HepG2 (cell line): ENCODE measurements around the gene CBX2. TPM values are rescaled to one million over a fixed set of nuclear protein-coding genes. Genes with fewer than 3 reads are reported as not detected.

Source experiments
- CAMTA2 ChIP-seq: sonication (generic); formaldehyde crosslinking; IDR thresholded peaks from 2 replicates; pipeline ENCODE4 v1.4.0; 2020; ENCODE audit warnings: mild to moderate bottlenecking, missing genetic modification reagents, borderline replicate concordance
- IRX3 ChIP-seq: sonication (generic); formaldehyde crosslinking; IDR thresholded peaks from 2 replicates; pipeline ENCODE4 v1.8.1; 2023; ENCODE audit warnings: mild to moderate bottlenecking, low read depth, missing genetic modification reagents, borderline replicate concordance
- SCMH1 ChIP-seq: sonication (generic); formaldehyde crosslinking; IDR thresholded peaks from 2 replicates; pipeline ENCODE4 v1.9.0; 2021; ENCODE audit warnings: missing genetic modification reagents, mild to moderate bottlenecking, borderline replicate concordance
- ZBTB3 ChIP-seq: sonication (generic); formaldehyde crosslinking; IDR thresholded peaks from 2 replicates; pipeline ENCODE4 v1.4.0; 2020; ENCODE audit warnings: low read depth, mild to moderate bottlenecking, moderate library complexity, missing genetic modification reagents, borderline replicate concordance
- ZBTB38 ChIP-seq: sonication (generic); formaldehyde crosslinking; IDR thresholded peaks from 2 replicates; pipeline ENCODE4 v1.5.1; 2020; ENCODE audit warnings: mild to moderate bottlenecking, missing genetic modification reagents
- polyA plus RNA-seq, 8 experiments: library from polyadenylated mRNA; depleted of rRNA in 3 of 8; stranded (reverse) in 7 of 8; unstranded in 1 of 8; fragments of >200 nt; fragmentation: Illumina TruSeq in 4 of 8; extraction: Trizol in 4 of 8; gene quantifications; 2 replicates each; pipeline versions ENCODE4 v1.2.1 to v1.2.3, GENCODE V29; 2011 to 2016; ENCODE audit warnings: low read depth in 4 of 8, missing spikeins in 1 of 8, mixed read lengths in 1 of 8; ENCODE audit not compliant: insufficient read depth in 1 of 8
- total RNA-seq, 5 experiments: library from RNA; depleted of rRNA; stranded (reverse); fragments of >200 nt; fragmentation: Illumina TruSeq; extraction: Trizol; gene quantifications; 2 replicates each; pipeline ENCODE4 v1.2.3, GENCODE V29; 2016; ENCODE audit warnings: low read depth in 1 of 5
- TF ChIP-seq, protein P1 (sequence below): IDR thresholded peaks from 2 replicates; pipeline ENCODE4 v1.6.1; 2016; ENCODE audit warnings: low read depth, missing genetic modification reagents, missing compliant biosample characterization
- TF ChIP-seq, protein P2 (sequence below): sonication (generic); formaldehyde crosslinking; IDR thresholded peaks from 2 replicates; pipeline ENCODE4 v1.4.0; 2020; ENCODE audit warnings: missing genetic modification reagents, borderline replicate concordance
- TF ChIP-seq, protein P3 (sequence below): sonication (generic); formaldehyde crosslinking; IDR thresholded peaks from 2 replicates; pipeline ENCODE4 v1.4.0; 2020; ENCODE audit warnings: missing genetic modification reagents, borderline replicate concordance
- TF ChIP-seq, protein P4 (sequence below): sonication (generic); formaldehyde crosslinking; IDR thresholded peaks from 2 replicates; pipeline ENCODE4 v1.4.0; 2020; ENCODE audit warnings: missing genetic modification reagents, mild to moderate bottlenecking, borderline replicate concordance
- TF ChIP-seq, protein P5 (sequence below): sonication (generic); formaldehyde crosslinking; IDR thresholded peaks from 2 replicates; pipeline ENCODE4 v1.8.0; 2022; ENCODE audit warnings: missing genetic modification reagents, low read depth, mild to moderate bottlenecking, borderline replicate concordance

Gene CBX2
- total and polyA plus RNA-seq, 2 of the 13 experiments (the other 11 are each of a cell fraction or from before 2014, with no cell fraction given): 14.5 to 31.1 TPM

DNA sequence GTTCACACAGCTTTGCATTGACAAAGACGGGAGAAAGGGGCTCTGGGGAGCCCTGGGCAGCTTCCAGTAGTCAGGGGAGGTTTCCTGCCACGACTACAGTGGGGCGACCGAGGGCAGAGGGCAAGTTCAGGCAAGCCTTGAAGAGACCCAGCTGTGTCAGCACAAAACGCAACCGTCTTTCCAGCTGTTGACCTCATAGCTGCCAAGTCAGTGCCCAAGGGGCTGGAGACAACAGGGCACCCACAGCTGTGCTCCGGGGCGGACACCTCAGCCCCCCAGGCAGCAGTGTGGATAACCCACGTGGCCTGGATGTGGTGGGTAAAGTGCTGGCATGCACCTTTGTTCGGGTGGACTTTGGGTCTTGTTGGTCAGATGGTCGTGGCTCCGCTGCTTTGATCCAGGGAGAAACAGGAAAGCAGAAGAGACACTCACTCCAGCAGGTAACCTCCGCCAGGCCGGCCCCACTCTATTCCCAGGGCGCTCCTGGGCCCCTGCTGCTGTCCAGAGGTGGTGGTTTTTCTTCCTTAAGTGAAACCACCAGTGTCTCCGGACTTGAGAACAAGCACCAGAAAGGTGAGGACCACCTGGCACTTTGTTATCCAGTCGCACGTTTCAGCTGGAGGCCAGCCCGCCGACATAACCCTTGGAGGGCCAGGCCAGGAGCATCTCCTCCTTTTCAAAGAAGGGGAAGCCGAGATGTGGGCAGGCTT lies 17.6 kb upstream of the CBX2 start (continued):
- TF ChIP-seq, protein P1, sequence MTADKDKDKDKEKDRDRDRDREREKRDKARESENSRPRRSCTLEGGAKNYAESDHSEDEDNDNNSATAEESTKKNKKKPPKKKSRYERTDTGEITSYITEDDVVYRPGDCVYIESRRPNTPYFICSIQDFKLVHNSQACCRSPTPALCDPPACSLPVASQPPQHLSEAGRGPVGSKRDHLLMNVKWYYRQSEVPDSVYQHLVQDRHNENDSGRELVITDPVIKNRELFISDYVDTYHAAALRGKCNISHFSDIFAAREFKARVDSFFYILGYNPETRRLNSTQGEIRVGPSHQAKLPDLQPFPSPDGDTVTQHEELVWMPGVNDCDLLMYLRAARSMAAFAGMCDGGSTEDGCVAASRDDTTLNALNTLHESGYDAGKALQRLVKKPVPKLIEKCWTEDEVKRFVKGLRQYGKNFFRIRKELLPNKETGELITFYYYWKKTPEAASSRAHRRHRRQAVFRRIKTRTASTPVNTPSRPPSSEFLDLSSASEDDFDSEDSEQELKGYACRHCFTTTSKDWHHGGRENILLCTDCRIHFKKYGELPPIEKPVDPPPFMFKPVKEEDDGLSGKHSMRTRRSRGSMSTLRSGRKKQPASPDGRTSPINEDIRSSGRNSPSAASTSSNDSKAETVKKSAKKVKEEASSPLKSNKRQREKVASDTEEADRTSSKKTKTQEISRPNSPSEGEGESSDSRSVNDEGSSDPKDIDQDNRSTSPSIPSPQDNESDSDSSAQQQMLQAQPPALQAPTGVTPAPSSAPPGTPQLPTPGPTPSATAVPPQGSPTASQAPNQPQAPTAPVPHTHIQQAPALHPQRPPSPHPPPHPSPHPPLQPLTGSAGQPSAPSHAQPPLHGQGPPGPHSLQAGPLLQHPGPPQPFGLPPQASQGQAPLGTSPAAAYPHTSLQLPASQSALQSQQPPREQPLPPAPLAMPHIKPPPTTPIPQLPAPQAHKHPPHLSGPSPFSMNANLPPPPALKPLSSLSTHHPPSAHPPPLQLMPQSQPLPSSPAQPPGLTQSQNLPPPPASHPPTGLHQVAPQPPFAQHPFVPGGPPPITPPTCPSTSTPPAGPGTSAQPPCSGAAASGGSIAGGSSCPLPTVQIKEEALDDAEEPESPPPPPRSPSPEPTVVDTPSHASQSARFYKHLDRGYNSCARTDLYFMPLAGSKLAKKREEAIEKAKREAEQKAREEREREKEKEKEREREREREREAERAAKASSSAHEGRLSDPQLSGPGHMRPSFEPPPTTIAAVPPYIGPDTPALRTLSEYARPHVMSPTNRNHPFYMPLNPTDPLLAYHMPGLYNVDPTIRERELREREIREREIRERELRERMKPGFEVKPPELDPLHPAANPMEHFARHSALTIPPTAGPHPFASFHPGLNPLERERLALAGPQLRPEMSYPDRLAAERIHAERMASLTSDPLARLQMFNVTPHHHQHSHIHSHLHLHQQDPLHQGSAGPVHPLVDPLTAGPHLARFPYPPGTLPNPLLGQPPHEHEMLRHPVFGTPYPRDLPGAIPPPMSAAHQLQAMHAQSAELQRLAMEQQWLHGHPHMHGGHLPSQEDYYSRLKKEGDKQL (CRISPR knock-in tag): 0 out of 2 replicates have a peak, but pooled peaks have one; percentile 47
- TF ChIP-seq ZBTB38 (CRISPR knock-in tag) (peak; percentile 100), ZBTB3 (CRISPR knock-in tag) (peak; percentile 88), IRX3 (CRISPR knock-in tag) (no peak), CAMTA2 (CRISPR knock-in tag) (no peak), SCMH1 (CRISPR knock-in tag) (no peak)
- TF ChIP-seq, protein P2, sequence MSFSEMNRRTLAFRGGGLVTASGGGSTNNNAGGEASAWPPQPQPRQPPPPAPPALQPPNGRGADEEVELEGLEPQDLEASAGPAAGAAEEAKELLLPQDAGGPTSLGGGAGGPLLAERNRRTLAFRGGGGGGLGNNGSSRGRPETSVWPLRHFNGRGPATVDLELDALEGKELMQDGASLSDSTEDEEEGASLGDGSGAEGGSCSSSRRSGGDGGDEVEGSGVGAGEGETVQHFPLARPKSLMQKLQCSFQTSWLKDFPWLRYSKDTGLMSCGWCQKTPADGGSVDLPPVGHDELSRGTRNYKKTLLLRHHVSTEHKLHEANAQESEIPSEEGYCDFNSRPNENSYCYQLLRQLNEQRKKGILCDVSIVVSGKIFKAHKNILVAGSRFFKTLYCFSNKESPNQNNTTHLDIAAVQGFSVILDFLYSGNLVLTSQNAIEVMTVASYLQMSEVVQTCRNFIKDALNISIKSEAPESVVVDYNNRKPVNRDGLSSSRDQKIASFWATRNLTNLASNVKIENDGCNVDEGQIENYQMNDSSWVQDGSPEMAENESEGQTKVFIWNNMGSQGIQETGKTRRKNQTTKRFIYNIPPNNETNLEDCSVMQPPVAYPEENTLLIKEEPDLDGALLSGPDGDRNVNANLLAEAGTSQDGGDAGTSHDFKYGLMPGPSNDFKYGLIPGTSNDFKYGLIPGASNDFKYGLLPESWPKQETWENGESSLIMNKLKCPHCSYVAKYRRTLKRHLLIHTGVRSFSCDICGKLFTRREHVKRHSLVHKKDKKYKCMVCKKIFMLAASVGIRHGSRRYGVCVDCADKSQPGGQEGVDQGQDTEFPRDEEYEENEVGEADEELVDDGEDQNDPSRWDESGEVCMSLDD (CRISPR knock-in tag): peak; percentile 68; the same call in 1 of the 2 replicates
- TF ChIP-seq, protein P3, sequence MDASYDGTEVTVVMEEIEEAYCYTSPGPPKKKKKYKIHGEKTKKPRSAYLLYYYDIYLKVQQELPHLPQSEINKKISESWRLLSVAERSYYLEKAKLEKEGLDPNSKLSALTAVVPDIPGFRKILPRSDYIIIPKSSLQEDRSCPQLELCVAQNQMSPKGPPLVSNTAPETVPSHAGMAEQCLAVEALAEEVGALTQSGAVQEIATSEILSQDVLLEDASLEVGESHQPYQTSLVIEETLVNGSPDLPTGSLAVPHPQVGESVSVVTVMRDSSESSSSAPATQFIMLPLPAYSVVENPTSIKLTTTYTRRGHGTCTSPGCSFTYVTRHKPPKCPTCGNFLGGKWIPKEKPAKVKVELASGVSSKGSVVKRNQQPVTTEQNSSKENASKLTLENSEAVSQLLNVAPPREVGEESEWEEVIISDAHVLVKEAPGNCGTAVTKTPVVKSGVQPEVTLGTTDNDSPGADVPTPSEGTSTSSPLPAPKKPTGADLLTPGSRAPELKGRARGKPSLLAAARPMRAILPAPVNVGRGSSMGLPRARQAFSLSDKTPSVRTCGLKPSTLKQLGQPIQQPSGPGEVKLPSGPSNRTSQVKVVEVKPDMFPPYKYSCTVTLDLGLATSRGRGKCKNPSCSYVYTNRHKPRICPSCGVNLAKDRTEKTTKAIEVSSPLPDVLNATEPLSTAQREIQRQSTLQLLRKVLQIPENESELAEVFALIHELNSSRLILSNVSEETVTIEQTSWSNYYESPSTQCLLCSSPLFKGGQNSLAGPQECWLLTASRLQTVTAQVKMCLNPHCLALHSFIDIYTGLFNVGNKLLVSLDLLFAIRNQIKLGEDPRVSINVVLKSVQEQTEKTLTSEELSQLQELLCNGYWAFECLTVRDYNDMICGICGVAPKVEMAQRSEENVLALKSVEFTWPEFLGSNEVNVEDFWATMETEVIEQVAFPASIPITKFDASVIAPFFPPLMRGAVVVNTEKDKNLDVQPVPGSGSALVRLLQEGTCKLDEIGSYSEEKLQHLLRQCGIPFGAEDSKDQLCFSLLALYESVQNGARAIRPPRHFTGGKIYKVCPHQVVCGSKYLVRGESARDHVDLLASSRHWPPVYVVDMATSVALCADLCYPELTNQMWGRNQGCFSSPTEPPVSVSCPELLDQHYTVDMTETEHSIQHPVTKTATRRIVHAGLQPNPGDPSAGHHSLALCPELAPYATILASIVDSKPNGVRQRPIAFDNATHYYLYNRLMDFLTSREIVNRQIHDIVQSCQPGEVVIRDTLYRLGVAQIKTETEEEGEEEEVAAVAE (CRISPR knock-in tag): peak; percentile 71; the same call in 1 of the 2 replicates
- TF ChIP-seq, protein P4, sequence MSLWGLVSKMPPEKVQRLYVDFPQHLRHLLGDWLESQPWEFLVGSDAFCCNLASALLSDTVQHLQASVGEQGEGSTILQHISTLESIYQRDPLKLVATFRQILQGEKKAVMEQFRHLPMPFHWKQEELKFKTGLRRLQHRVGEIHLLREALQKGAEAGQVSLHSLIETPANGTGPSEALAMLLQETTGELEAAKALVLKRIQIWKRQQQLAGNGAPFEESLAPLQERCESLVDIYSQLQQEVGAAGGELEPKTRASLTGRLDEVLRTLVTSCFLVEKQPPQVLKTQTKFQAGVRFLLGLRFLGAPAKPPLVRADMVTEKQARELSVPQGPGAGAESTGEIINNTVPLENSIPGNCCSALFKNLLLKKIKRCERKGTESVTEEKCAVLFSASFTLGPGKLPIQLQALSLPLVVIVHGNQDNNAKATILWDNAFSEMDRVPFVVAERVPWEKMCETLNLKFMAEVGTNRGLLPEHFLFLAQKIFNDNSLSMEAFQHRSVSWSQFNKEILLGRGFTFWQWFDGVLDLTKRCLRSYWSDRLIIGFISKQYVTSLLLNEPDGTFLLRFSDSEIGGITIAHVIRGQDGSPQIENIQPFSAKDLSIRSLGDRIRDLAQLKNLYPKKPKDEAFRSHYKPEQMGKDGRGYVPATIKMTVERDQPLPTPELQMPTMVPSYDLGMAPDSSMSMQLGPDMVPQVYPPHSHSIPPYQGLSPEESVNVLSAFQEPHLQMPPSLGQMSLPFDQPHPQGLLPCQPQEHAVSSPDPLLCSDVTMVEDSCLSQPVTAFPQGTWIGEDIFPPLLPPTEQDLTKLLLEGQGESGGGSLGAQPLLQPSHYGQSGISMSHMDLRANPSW: peak; percentile 91; the same call in 1 of the 2 replicates
- TF ChIP-seq, protein P5, sequence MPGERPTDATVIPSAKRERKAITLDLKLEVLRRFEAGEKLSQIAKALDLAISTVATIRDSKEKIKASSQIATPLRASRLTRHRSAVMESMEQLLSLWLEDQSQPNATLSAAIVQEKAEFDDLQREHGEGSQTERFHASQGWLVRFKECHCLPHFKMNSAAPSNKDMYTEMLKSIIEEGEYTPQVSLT: no peak
